Loucy (cell line): ENCODE data around the gene SLC17A9.
A peak's percentile ranks its signal among the peaks of the same experiment; 100 is the strongest.

Experiments
- H2AFZ ChIP-seq: fragments of 200-600 bp; sonication (generic); 2 replicates; pipeline ENCODE4 v1.6.0; 2016; ENCODE audit warnings: antibody characterized with exemption, mild to moderate bottlenecking, low read length, moderate library complexity
- H3F3A ChIP-seq: fragments of 200-600 bp; 2 replicates; pipeline ENCODE4 v1.6.0; 2016; ENCODE audit warnings: antibody characterized with exemption, low read depth, mild to moderate bottlenecking
- H3K27me3 ChIP-seq: fragments of 200-600 bp; sonication (generic); 2 replicates; pipeline ENCODE4 v1.6.1; 2014; ENCODE audit warnings: low read length, mild to moderate bottlenecking; ENCODE audit not compliant: insufficient read depth, poor library complexity, severe bottlenecking
- H3K36me3 ChIP-seq: fragments of 200-600 bp; sonication (generic); 2 replicates; pipeline ENCODE4 v1.6.1; 2016; ENCODE audit warnings: low read length; ENCODE audit not compliant: insufficient read depth
- H3K4me1 ChIP-seq: fragments of 200-600 bp; sonication (generic); 2 replicates; pipeline ENCODE4 v1.5.1; 2014; ENCODE audit warnings: low read length, mild to moderate bottlenecking; ENCODE audit not compliant: insufficient read depth, poor library complexity, severe bottlenecking
- H3K4me2 ChIP-seq: fragments of 200-600 bp; sonication (generic); 2 replicates; pipeline ENCODE4 v1.6.0; 2014; ENCODE audit warnings: antibody characterized with exemption, low read length, low read depth, mild to moderate bottlenecking; ENCODE audit not compliant: poor library complexity, severe bottlenecking
- H3K4me3 ChIP-seq: fragments of 200-600 bp; sonication (generic); 2 replicates; pipeline ENCODE4 v1.5.1; 2014; ENCODE audit warnings: low read length, mild to moderate bottlenecking, mixed read lengths; ENCODE audit not compliant: poor library complexity, severe bottlenecking
- H3K79me2 ChIP-seq: fragments of 200-600 bp; sonication (generic); 2 replicates; pipeline ENCODE4 v1.6.1; 2014; ENCODE audit warnings: low read length; ENCODE audit not compliant: insufficient read depth
- H3K9ac ChIP-seq: fragments of 200-600 bp; sonication (generic); 2 replicates; pipeline ENCODE4 v1.6.0; 2014; ENCODE audit warnings: mild to moderate bottlenecking, low read depth, low read length, moderate library complexity; ENCODE audit not compliant: poor library complexity, severe bottlenecking
- H3K9me2 ChIP-seq: fragments of 200-600 bp; sonication (generic); replicated peaks from 2 replicates; pipeline ENCODE4 v1.6.1; 2016; ENCODE audit warnings: low read depth, low read length, mixed read lengths
- H3K9me3 ChIP-seq: fragments of 200-600 bp; sonication (generic); 2 replicates; pipeline ENCODE4 v1.6.1; 2014; ENCODE audit warnings: mild to moderate bottlenecking, antibody characterized with exemption, low read length, low read depth; ENCODE audit not compliant: insufficient read depth
- H4K20me1 ChIP-seq: fragments of 200-600 bp; sonication (generic); 2 replicates; pipeline ENCODE4 v1.6.0; 2014; ENCODE audit warnings: antibody characterized with exemption, low read length, mild to moderate bottlenecking; ENCODE audit not compliant: insufficient read depth, poor library complexity, severe bottlenecking
- EZH2phosphoT487 ChIP-seq: fragments of 200-600 bp; IDR thresholded peaks from 2 replicates; pipeline ENCODE4 v1.6.1; 2018; ENCODE audit warnings: antibody characterized with exemption, mild to moderate bottlenecking, moderate library complexity, borderline replicate concordance
- TF ChIP-seq, protein P1 (sequence below): fragments of 200-600 bp; sonication (generic); conservative IDR thresholded peaks from 2 replicates; pipeline ENCODE4 v1.5.1; 2014; ENCODE audit warnings: mild to moderate bottlenecking, antibody characterized with exemption, low read length

SLC17A9 gene

GRCh38 chr20:63003546-63003945 lies 51.0 kb downstream of the SLC17A9 start:
- H3K4me2 ChIP-seq: peak overlapping the region; percentile 84
- peaks cover 66% of the 10 kb centered on the region for H3K4me1 ChIP-seq
- H4K20me1 ChIP-seq: peaks cover 24% of the 10 kb centered on the region
- no peaks in the 10 kb centered on the region for H3K9me3 ChIP-seq
- H3K4me3 ChIP-seq: peak overlapping the region; percentile 78
- H3K27me3 ChIP-seq: peaks cover 40% of the 10 kb centered on the region
- no peak overlapping the region for H2AFZ ChIP-seq
- H3K79me2 ChIP-seq: peaks cover 66% of the 10 kb centered on the region
- H3K36me3 ChIP-seq: no peaks in the 10 kb centered on the region
- H3K9me2 ChIP-seq: no peaks in the 10 kb centered on the region
- peaks cover 10% of the 10 kb centered on the region; the same call in 1 of the 2 replicates for H3F3A ChIP-seq
- TF ChIP-seq, protein P1, sequence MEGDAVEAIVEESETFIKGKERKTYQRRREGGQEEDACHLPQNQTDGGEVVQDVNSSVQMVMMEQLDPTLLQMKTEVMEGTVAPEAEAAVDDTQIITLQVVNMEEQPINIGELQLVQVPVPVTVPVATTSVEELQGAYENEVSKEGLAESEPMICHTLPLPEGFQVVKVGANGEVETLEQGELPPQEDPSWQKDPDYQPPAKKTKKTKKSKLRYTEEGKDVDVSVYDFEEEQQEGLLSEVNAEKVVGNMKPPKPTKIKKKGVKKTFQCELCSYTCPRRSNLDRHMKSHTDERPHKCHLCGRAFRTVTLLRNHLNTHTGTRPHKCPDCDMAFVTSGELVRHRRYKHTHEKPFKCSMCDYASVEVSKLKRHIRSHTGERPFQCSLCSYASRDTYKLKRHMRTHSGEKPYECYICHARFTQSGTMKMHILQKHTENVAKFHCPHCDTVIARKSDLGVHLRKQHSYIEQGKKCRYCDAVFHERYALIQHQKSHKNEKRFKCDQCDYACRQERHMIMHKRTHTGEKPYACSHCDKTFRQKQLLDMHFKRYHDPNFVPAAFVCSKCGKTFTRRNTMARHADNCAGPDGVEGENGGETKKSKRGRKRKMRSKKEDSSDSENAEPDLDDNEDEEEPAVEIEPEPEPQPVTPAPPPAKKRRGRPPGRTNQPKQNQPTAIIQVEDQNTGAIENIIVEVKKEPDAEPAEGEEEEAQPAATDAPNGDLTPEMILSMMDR: no peak
- no peak for TF ChIP-seq EZH2phosphoT487
- H3K9ac ChIP-seq: peak overlapping the region; percentile 82

GRCh38 chr20:63004607-63005364 lies 52.3 kb downstream of the SLC17A9 start:
- Histone ChIP-seq H3K27me3 (peaks cover 40% of the 10 kb centered on the region), H3K4me1 (peaks cover 60% of the 10 kb centered on the region), H2AFZ (no peak overlapping the region; the same call in 1 of the 2 replicates), H3K79me2 (peaks cover 77% of the 10 kb centered on the region), H4K20me1 (peaks cover 33% of the 10 kb centered on the region), H3K4me2 (peak overlapping the region; percentile 84), H3K4me3 (peak overlapping the region; percentile 78), H3K36me3 (no peaks in the 10 kb centered on the region), H3F3A (peaks cover 10% of the 10 kb centered on the region; the same call in 1 of the 2 replicates), H3K9me3 (no peaks in the 10 kb centered on the region), H3K9ac (peak overlapping the region; percentile 82), H3K9me2 (no peaks in the 10 kb centered on the region)
- TF ChIP-seq EZH2phosphoT487: no peak
- TF ChIP-seq, protein P1: no peak

- Histone ChIP-seq H3K4me2 (peak overlapping the region; percentile 84), H3K4me1 (peaks cover 54% of the 10 kb centered on the region), H3K27me3 (peaks cover 40% of the 10 kb centered on the region), H3K36me3 (no peaks in the 10 kb centered on the region), H3K4me3 (peak overlapping the region; percentile 78), H3K9ac (peak overlapping the region; percentile 82), H3K79me2 (peaks cover 79% of the 10 kb centered on the region), H2AFZ (no peak overlapping the region; the same call in 1 of the 2 replicates), H3K9me2 (no peaks in the 10 kb centered on the region), H4K20me1 (peaks cover 35% of the 10 kb centered on the region), H3K9me3 (no peaks in the 10 kb centered on the region), H3F3A (peaks cover 4% of the 10 kb centered on the region; the same call in 1 of the 2 replicates)
- TF ChIP-seq, protein P1: no peak
- TF ChIP-seq EZH2phosphoT487: no peak
Measured at GRCh38 chr20:63005365-63005861, 52.9 kb downstream of the SLC17A9 start.
